K562 (cell line): ENCODE data around the gene GNAI3.

Experiments used
- ATF7 ChIP-seq: fragments of 450-650 bp; IDR thresholded peaks from 2 replicates; pipeline ENCODE4 v1.7.1; 2014; ENCODE audit warnings: mild to moderate bottlenecking, moderate library complexity
- CHD2 ChIP-seq: IDR thresholded peaks from 2 replicates; pipeline ENCODE4 v1.6.1; 2011; ENCODE audit warnings: low read depth, low read length
- FOS ChIP-seq: IDR thresholded peaks from 3 replicates; pipeline ENCODE4 v1.6.1; 2011; ENCODE audit not compliant: insufficient read length; ENCODE audit errors: extremely low read depth
- HDAC2 ChIP-seq: fragments of 450-650 bp; IDR thresholded peaks from 2 replicates; pipeline ENCODE4 v1.6.1; 2016; ENCODE audit warnings: mild to moderate bottlenecking
- IRF1 ChIP-seq: sonication (generic); formaldehyde crosslinking; IDR thresholded peaks from 2 replicates; pipeline ENCODE4 v1.8.0; 2022; ENCODE audit warnings: missing genetic modification reagents, mild to moderate bottlenecking, borderline replicate concordance
- MCM5 ChIP-seq: fragments of 450-650 bp; IDR thresholded peaks from 2 replicates; pipeline ENCODE4 v1.6.1; 2016; ENCODE audit warnings: low read depth
- NR2C2 ChIP-seq, 2 experiments: fragments of 200-800 bp in 1 of 2; sonication (Bioruptor generic) in 1 of 2; sonication (generic) in 1 of 2; formaldehyde crosslinking in 1 of 2; IDR thresholded peaks; 2 replicates each; pipeline versions ENCODE4 v1.6.1 to v1.8.0; 2016 to 2022; ENCODE audit warnings: mild to moderate bottlenecking in 1 of 2, missing compliant biosample characterization in 1 of 2, missing genetic modification characterization in 1 of 2, missing genetic modification reagents in 1 of 2
- PYGO2 ChIP-seq: fragments of 450-650 bp; IDR thresholded peaks from 2 replicates; pipeline ENCODE4 v1.6.1; 2016; ENCODE audit warnings: mild to moderate bottlenecking, missing genetic modification characterization, moderate library complexity, missing compliant biosample characterization
- SMARCC2 ChIP-seq: fragments of 450-650 bp; IDR thresholded peaks from 2 replicates; pipeline ENCODE4 v1.6.1; 2017; ENCODE audit warnings: antibody characterized with exemption, moderate library complexity, mild to moderate bottlenecking, low read depth
- SMC3 ChIP-seq: conservative IDR thresholded peaks from 2 replicates; pipeline ENCODE4 v1.6.1; 2011; ENCODE audit warnings: low read depth, low read length, improper control_type of control experiment; ENCODE audit not compliant: insufficient read depth
- SRSF1 ChIP-seq: fragments of 200-400 bp; formaldehyde crosslinking; IDR thresholded peaks from 2 replicates; pipeline ENCODE4 v1.6.1; 2017; ENCODE audit warnings: mild to moderate bottlenecking, low read depth, low read length, moderate library complexity
- THRA ChIP-seq: fragments of 450-650 bp; IDR thresholded peaks from 2 replicates; pipeline ENCODE4 v1.6.1; 2017; ENCODE audit warnings: mild to moderate bottlenecking, moderate library complexity
- TOE1 ChIP-seq, 2 experiments: fragments of 450-650 bp in 1 of 2; sonication (generic) in 1 of 2; formaldehyde crosslinking in 1 of 2; IDR thresholded peaks; 2 replicates each; pipeline versions ENCODE4 v1.7.1 to v1.8.0; 2016 to 2022; ENCODE audit warnings: borderline replicate concordance in 2 of 2, mild to moderate bottlenecking in 2 of 2, antibody characterized with exemption in 1 of 2, inconsistent platforms in 1 of 2, low read depth in 1 of 2, missing genetic modification reagents in 1 of 2, moderate library complexity in 1 of 2

GRCh38 chr1:109543283-109543987 lies 5.0 kb upstream of the GNAI3 start:
- TF ChIP-seq MCM5: no peak
- TF ChIP-seq IRF1 (CRISPR knock-in tag): no peak
- TF ChIP-seq PYGO2 (tag): no peak
- no peak for TF ChIP-seq SMARCC2
- no peak for TF ChIP-seq THRA
- TF ChIP-seq CHD2: no peak
- TF ChIP-seq HDAC2: no peak
- no peak for TF ChIP-seq FOS
- TF ChIP-seq NR2C2 (CRISPR knock-in tag; IDR thresholded peaks at IDR 0.05): no peak
- TF ChIP-seq NR2C2 (tag; IDR thresholded peaks at IDR 0.05): no peak
- TF ChIP-seq TOE1 (IDR thresholded peaks at IDR 0.05; ENCODE audit: borderline replicate concordance): no peak
- no peak for TF ChIP-seq TOE1 (CRISPR knock-in tag; IDR thresholded peaks at IDR 0.05; ENCODE audit: borderline replicate concordance, low read depth)
- no peak for TF ChIP-seq ATF7
- TF ChIP-seq SRSF1: no peak
- TF ChIP-seq SMC3: no peak
